IMR-90 (cell line): ENCODE results near the gene OR5T3. TPM values are rescaled to one million over a fixed set of nuclear protein-coding genes. Genes with fewer than 3 reads are reported as not detected.

Source experiments
- ATAC-seq: fragments of 200-7000 bp; cut with Tn5 transposase; 2 replicates; pipeline ENCODE4 v1.9.1; 2020; ENCODE audit warnings: low read depth, mild to moderate bottlenecking, moderate library complexity
- BruUV-seq: library from RNA; stranded (reverse); fragments of 400-500 nt; replicated peaks from 2 replicates; lab custom pipeline; 2021; lab: Mats Ljungman, UMichigan
- CTCF ChIA-PET: fragments of 300-600 bp; formaldehyde crosslinking; extraction: SDS; loops from one replicate; lab custom pipeline; 2021; ENCODE audit warnings: antibody characterized with exemption; lab: Yijun Ruan, JAX
- POLR2A ChIA-PET: fragments of 300-600 bp; sonication (Branson Sonifier 250); formaldehyde crosslinking; loops from one replicate; lab custom pipeline; 2022; ENCODE audit warnings: antibody characterized with exemption; ENCODE audit not compliant: unreplicated experiment; lab: Charles Lee
- DNase-seq: peaks from one replicate; pipeline ENCODE4 v3.0.0; 2013
- H2AFZ ChIP-seq: replicated peaks from 2 replicates; pipeline ENCODE3; 2013; ENCODE audit warnings: low read length, mild to moderate bottlenecking; ENCODE audit not compliant: poor library complexity
- H2AK5ac ChIP-seq: 2 replicates; pipeline ENCODE4 v1.6.1; 2013; ENCODE audit warnings: low read depth, low read length, inconsistent platforms
- H2AK9ac ChIP-seq: replicated peaks from 2 replicates; pipeline ENCODE3; 2013; ENCODE audit warnings: mild to moderate bottlenecking, low read depth, low read length, moderate library complexity; ENCODE audit not compliant: poor library complexity
- H2BK120ac ChIP-seq: 2 replicates; pipeline ENCODE4 v1.6.1; 2013; ENCODE audit warnings: low read depth, low read length, inconsistent platforms
- H2BK15ac ChIP-seq: 3 replicates; pipeline ENCODE4 v1.6.1; 2013; ENCODE audit warnings: low read depth, low read length, inconsistent platforms
- H2BK20ac ChIP-seq: 2 replicates; pipeline ENCODE4 v1.6.1; 2013; ENCODE audit warnings: low read depth, mild to moderate bottlenecking, inconsistent platforms, low read length, moderate library complexity
- H2BK5ac ChIP-seq: 2 replicates; pipeline ENCODE4 v1.6.1; 2013; ENCODE audit warnings: mild to moderate bottlenecking, low read depth, low read length, inconsistent platforms; ENCODE audit not compliant: poor library complexity, severe bottlenecking
- H3K14ac ChIP-seq: replicated peaks from 2 replicates; pipeline ENCODE4 v1.6.1; 2013; ENCODE audit warnings: low read depth, low read length, inconsistent platforms
- H3K18ac ChIP-seq: 2 replicates; pipeline ENCODE4 v1.6.1; 2013; ENCODE audit warnings: low read depth, low read length, control low read depth
- H3K23ac ChIP-seq: 2 replicates; pipeline ENCODE4 v1.6.1; 2013; ENCODE audit warnings: low read depth, low read length, inconsistent platforms
- H3K27ac ChIP-seq: 2 replicates; pipeline ENCODE4 v1.5.1; 2013; ENCODE audit warnings: mild to moderate bottlenecking, control low read depth, low read length; ENCODE audit not compliant: insufficient read depth
- H3K27me3 ChIP-seq: 2 replicates; pipeline ENCODE4 v1.6.1; 2013; ENCODE audit warnings: low read length; ENCODE audit not compliant: control insufficient read depth, insufficient read depth
- H3K36me3 ChIP-seq: 2 replicates; pipeline ENCODE4 v1.6.1; 2013; ENCODE audit warnings: low read length, mixed read lengths; ENCODE audit not compliant: control insufficient read depth, insufficient read depth
- H3K4ac ChIP-seq: 2 replicates; pipeline ENCODE4 v1.6.1; 2013; ENCODE audit warnings: low read depth, low read length, inconsistent platforms
- H3K4me1 ChIP-seq: 2 replicates; pipeline ENCODE4 v1.6.1; 2013; ENCODE audit warnings: low read length, mixed read lengths; ENCODE audit not compliant: control insufficient read depth, insufficient read depth
- H3K4me2 ChIP-seq: 2 replicates; pipeline ENCODE4 v1.6.1; 2013; ENCODE audit warnings: low read depth, mild to moderate bottlenecking, control low read depth, low read length, moderate library complexity
- H3K4me3 ChIP-seq: 2 replicates; pipeline ENCODE4 v1.5.1; 2013; ENCODE audit warnings: low read depth, mild to moderate bottlenecking, control low read depth, low read length, moderate library complexity; ENCODE audit not compliant: insufficient read depth
- H3K56ac ChIP-seq: 2 replicates; pipeline ENCODE4 v1.6.1; 2013; ENCODE audit warnings: low read length, inconsistent platforms; ENCODE audit not compliant: insufficient read depth; ENCODE audit errors: extremely low read depth
- H3K79me1 ChIP-seq, 2 experiments: 2 replicates each; pipeline ENCODE4 v1.6.1; 2013; ENCODE audit warnings: low read length in 2 of 2, inconsistent platforms in 1 of 2, low read depth in 1 of 2
- H3K9ac ChIP-seq: 2 replicates; pipeline ENCODE4 v1.6.1; 2013; ENCODE audit warnings: low read depth, low read length, control low read depth
- H3K9me1 ChIP-seq: 2 replicates; pipeline ENCODE4 v1.6.1; 2013; ENCODE audit warnings: low read length, inconsistent platforms; ENCODE audit not compliant: insufficient read depth
- H3K9me3 ChIP-seq: 2 replicates; pipeline ENCODE4 v1.6.1; 2013; ENCODE audit warnings: low read length; ENCODE audit not compliant: control insufficient read depth, insufficient read depth
- H4K20me1 ChIP-seq: 2 replicates; pipeline ENCODE4 v1.6.1; 2013; ENCODE audit warnings: low read length, inconsistent platforms; ENCODE audit not compliant: insufficient read depth
- H4K5ac ChIP-seq: 2 replicates; pipeline ENCODE4 v1.6.1; 2013; ENCODE audit warnings: mild to moderate bottlenecking, low read depth, low read length, control low read depth
- H4K8ac ChIP-seq, 2 experiments: 2 replicates each; pipeline ENCODE4 v1.6.1; 2013; ENCODE audit warnings: low read depth in 2 of 2, low read length in 2 of 2, control low read depth in 1 of 2, inconsistent platforms in 1 of 2
- H4K91ac ChIP-seq: 2 replicates; pipeline ENCODE4 v1.6.1; 2013; ENCODE audit warnings: low read depth, low read length, inconsistent platforms; ENCODE audit not compliant: insufficient read depth
- BHLHE40 ChIP-seq: fragments of 150-350 bp; IDR thresholded peaks from 2 replicates; pipeline ENCODE4 v1.6.1; 2016; ENCODE audit warnings: mild to moderate bottlenecking, low read depth, low read length
- CEBPB ChIP-seq: IDR thresholded peaks from 2 replicates; pipeline ENCODE4 v1.6.1; 2012; ENCODE audit warnings: low read depth, low read length, improper control_type of control experiment
- CHD1 ChIP-seq: IDR thresholded peaks from 2 replicates; pipeline ENCODE4 v1.6.1; 2012; ENCODE audit warnings: low read depth, low read length, improper control_type of control experiment
- MAZ ChIP-seq: IDR thresholded peaks from 2 replicates; pipeline ENCODE4 v1.6.1; 2012; ENCODE audit warnings: low read depth, mild to moderate bottlenecking, low read length, improper control_type of control experiment, moderate library complexity, borderline replicate concordance
- POLR2A ChIP-seq: IDR thresholded peaks from 2 replicates; pipeline ENCODE4 v1.6.1; 2012; ENCODE audit warnings: mild to moderate bottlenecking, low read depth, low read length
- RCOR1 ChIP-seq: IDR thresholded peaks from 2 replicates; pipeline ENCODE4 v1.6.1; 2012; ENCODE audit warnings: mild to moderate bottlenecking, low read length, improper control_type of control experiment; ENCODE audit not compliant: insufficient replicate concordance
- SMC3 ChIP-seq: fragments of 150-350 bp; IDR thresholded peaks from 2 replicates; pipeline ENCODE4 v1.6.1; 2016; ENCODE audit warnings: low read depth, mild to moderate bottlenecking, antibody characterized with exemption, low read length, moderate library complexity
- WGBS, 2 experiments: methylation state at CpG; one replicate each; pipeline versions ENCODE4 v1.1.5 to v1.1.7; 2013; ENCODE audit warnings: missing lambda C conversion rate in 2 of 2; ENCODE audit not compliant: insufficient read length in 1 of 2; ENCODE audit errors: extremely low coverage in 2 of 2; 5-methylcytosine and 5-hydroxymethylcytosine counted together
- dilution Hi-C: fragments of 300-500 bp; cut with HindIII; formaldehyde crosslinking; loops from one replicate; pipeline ENCODE4 v1.14.3; 2018; ENCODE audit warnings: low sequenced_read_pairs; ENCODE audit not compliant: unreplicated experiment
- in situ Hi-C: fragments of 300-500 bp; cut with MboI; formaldehyde crosslinking; loops from 3 replicates; pipeline ENCODE4 v1.14.3; 2019; ENCODE audit warnings: low sequenced_read_pairs, inconsistent platforms, mixed read lengths
- intact Hi-C: fragments of 100-400 bp; cut with micrococcal nuclease; formaldehyde crosslinking; loops from 2 replicates; pipeline ENCODE4 v1.10.0; 2022
- polyA plus RNA-seq, 3 experiments: library from polyadenylated mRNA; depleted of rRNA; stranded (reverse); fragments of >200 nt; gene quantifications; 2 replicates each; pipeline ENCODE4 v1.2.3, GENCODE V29; 2012; ENCODE audit warnings: low replicate concordance in 1 of 3
- total RNA-seq: library from RNA; depleted of rRNA; stranded (reverse); fragments of >200 nt; gene quantifications from 2 replicates; pipeline ENCODE4 v1.2.3, GENCODE V29; 2012; rRNA removed
- TF ChIP-seq, protein P1 (sequence below): fragments of 150-350 bp; IDR thresholded peaks from 2 replicates; pipeline ENCODE4 v1.6.1; 2016; ENCODE audit warnings: low read depth, mild to moderate bottlenecking, low read length, moderate library complexity, borderline replicate concordance

The OR5T3 gene
- total and polyA plus RNA-seq, 2 of the 4 experiments (the other 2 are of a cell fraction), result not detected

DNA sequence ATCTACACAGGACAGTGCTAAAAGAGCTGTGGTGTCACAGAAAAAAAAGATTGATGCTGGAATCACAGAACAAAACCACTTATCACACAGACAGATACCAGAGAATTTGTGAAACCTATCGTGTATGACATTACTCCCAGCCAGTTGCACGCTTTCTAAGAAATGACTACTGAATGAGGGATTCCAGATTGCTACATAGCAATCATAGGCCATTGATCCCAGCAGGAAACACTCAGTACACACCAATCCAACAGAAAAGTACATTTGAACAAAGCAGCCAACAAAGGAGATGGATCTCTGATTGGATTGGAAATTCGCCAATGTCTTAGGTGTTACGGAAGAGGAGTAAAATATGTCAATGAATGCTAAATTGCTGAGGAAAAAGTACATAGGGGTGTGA lies 44.8 kb downstream of the OR5T3 start:
- Histone ChIP-seq H3K4me2 (no peak overlapping the region), H2BK5ac (no peak overlapping the region), H3K79me1 (no peaks in the 10 kb centered on the region), H3K27me3 (no peaks in the 10 kb centered on the region), H4K8ac (no peak overlapping the region), H3K27ac (no peak overlapping the region), H3K9me1 (no peaks in the 10 kb centered on the region), H2BK20ac (no peak overlapping the region), H3K9ac (no peak overlapping the region), H4K20me1 (no peaks in the 10 kb centered on the region), H2AK5ac (no peak overlapping the region), H2AFZ (no peak overlapping the region), H3K18ac (no peak overlapping the region), H3K23ac (no peak overlapping the region), H2BK120ac (no peak overlapping the region), H4K5ac (no peak overlapping the region), H3K36me3 (no peaks in the 10 kb centered on the region), H4K91ac (no peak overlapping the region), H3K56ac (no peak overlapping the region), H3K4me1 (no peaks in the 10 kb centered on the region), H3K4me3 (no peak overlapping the region), H3K14ac (no peak overlapping the region), H2BK15ac (no peak overlapping the region), H3K4ac (no peak overlapping the region), H2AK9ac (no peak overlapping the region), H3K9me3 (peaks cover 3% of the 10 kb centered on the region; the same call in 1 of the 2 replicates)
- no peak for TF ChIP-seq BHLHE40
- TF ChIP-seq MAZ, result no peak
- TF ChIP-seq CEBPB, result no peak
- TF ChIP-seq SMC3, result no peak
- TF ChIP-seq RCOR1, result no peak
- no peak for TF ChIP-seq CHD1
- TF ChIP-seq, protein P1, sequence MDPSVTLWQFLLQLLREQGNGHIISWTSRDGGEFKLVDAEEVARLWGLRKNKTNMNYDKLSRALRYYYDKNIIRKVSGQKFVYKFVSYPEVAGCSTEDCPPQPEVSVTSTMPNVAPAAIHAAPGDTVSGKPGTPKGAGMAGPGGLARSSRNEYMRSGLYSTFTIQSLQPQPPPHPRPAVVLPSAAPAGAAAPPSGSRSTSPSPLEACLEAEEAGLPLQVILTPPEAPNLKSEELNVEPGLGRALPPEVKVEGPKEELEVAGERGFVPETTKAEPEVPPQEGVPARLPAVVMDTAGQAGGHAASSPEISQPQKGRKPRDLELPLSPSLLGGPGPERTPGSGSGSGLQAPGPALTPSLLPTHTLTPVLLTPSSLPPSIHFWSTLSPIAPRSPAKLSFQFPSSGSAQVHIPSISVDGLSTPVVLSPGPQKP, result no peak
- no peak for TF ChIP-seq POLR2A
- no TSS peak for BruUV-seq
- ATAC-seq, result no peak
- CTCF ChIA-PET, result no interaction called here
- WGBS, 2 experiments, result no CpG with 5 or more reads among the region's 4 CpGs
- POLR2A ChIA-PET, result no interaction called here
- intact Hi-C loops (no loop called here), in situ Hi-C loops (no loop called here), dilution Hi-C loops (no loop called here)
- DNase-seq, result no peak

Other genes starting within 250 kb of the OR5T3 start
- not detected in 2 replicates for gene OR5AS1, start 224.6 kb upstream of the OR5T3 start, total RNA-seq
- not detected in 2 replicates for gene OR5AS1, start 224.6 kb upstream of the OR5T3 start, polyA plus RNA-seq (2012; rRNA removed)
- gene OR8I2, start 158.9 kb upstream of the OR5T3 start, total RNA-seq, result not detected in 2 replicates
- not detected in 2 replicates for gene OR8I2, start 158.9 kb upstream of the OR5T3 start, polyA plus RNA-seq (2012; rRNA removed)
- gene OR8H2, start 148.6 kb upstream of the OR5T3 start, total RNA-seq, result not detected in 2 replicates
- not detected in 2 replicates for gene OR8H2, start 148.6 kb upstream of the OR5T3 start, polyA plus RNA-seq (2012; rRNA removed)
- not detected in 2 replicates for gene OR8H3, start 129.9 kb upstream of the OR5T3 start, total RNA-seq
- not detected in 2 replicates for gene OR8H3, start 129.9 kb upstream of the OR5T3 start, polyA plus RNA-seq (2012; rRNA removed)
- gene OR8J3, start 112.1 kb upstream of the OR5T3 start, total RNA-seq, result not detected in 2 replicates
- gene OR8J3, start 112.1 kb upstream of the OR5T3 start, polyA plus RNA-seq (2012; rRNA removed), result not detected in 2 replicates
- not detected in 2 replicates for gene OR8K5, start 91.9 kb upstream of the OR5T3 start, total RNA-seq
- not detected in 2 replicates for gene OR8K5, start 91.9 kb upstream of the OR5T3 start, polyA plus RNA-seq (2012; rRNA removed)
- not detected in 2 replicates for gene OR5J2, start 75.6 kb upstream of the OR5T3 start, total RNA-seq
- not detected in 2 replicates for gene OR5J2, start 75.6 kb upstream of the OR5T3 start, polyA plus RNA-seq (2012; rRNA removed)
- gene OR5T2, start 18.0 kb upstream of the OR5T3 start, total RNA-seq, result not detected in 2 replicates
- not detected in 2 replicates for gene OR5T2, start 18.0 kb upstream of the OR5T3 start, polyA plus RNA-seq (2012; rRNA removed)
- gene OR5T1, start 21.9 kb downstream of the OR5T3 start, total RNA-seq, result not detected in 2 replicates
- gene OR5T1, start 21.9 kb downstream of the OR5T3 start, polyA plus RNA-seq (2012; rRNA removed), result not detected in 2 replicates
- not detected in 2 replicates for gene OR8H1, start 40.0 kb downstream of the OR5T3 start, total RNA-seq
- gene OR8H1, start 40.0 kb downstream of the OR5T3 start, polyA plus RNA-seq (2012; rRNA removed), result not detected in 2 replicates
- gene OR8K3, start 62.9 kb downstream of the OR5T3 start, total RNA-seq, result not detected in 2 replicates
- gene OR8K3, start 62.9 kb downstream of the OR5T3 start, polyA plus RNA-seq (2012; rRNA removed), result not detected in 2 replicates
- not detected in 2 replicates for gene OR8K1, start 93.8 kb downstream of the OR5T3 start, total RNA-seq
- gene OR8K1, start 93.8 kb downstream of the OR5T3 start, polyA plus RNA-seq (2012; rRNA removed), result not detected in 2 replicates
- gene OR8J1, start 102.0 kb downstream of the OR5T3 start, total RNA-seq, result not detected in 2 replicates
- gene OR8J1, start 102.0 kb downstream of the OR5T3 start, polyA plus RNA-seq (2012; rRNA removed), result not detected in 2 replicates
- gene OR8U1, start 123.4 kb downstream of the OR5T3 start, total RNA-seq, result not detected in 2 replicates
- not detected in 2 replicates for gene OR8U1, start 123.4 kb downstream of the OR5T3 start, polyA plus RNA-seq (2012; rRNA removed)
- not detected in 2 replicates for gene OR5AL1, start 160.4 kb downstream of the OR5T3 start, total RNA-seq
- not detected in 2 replicates for gene OR5AL1, start 160.4 kb downstream of the OR5T3 start, polyA plus RNA-seq (2012; rRNA removed)
- gene OR5M3, start 221.1 kb downstream of the OR5T3 start, total RNA-seq, result not detected in 2 replicates
- gene OR5M3, start 221.1 kb downstream of the OR5T3 start, polyA plus RNA-seq (2012; rRNA removed), result not detected in 2 replicates
- gene OR5M8, start 239.1 kb downstream of the OR5T3 start, total RNA-seq, result not detected in 2 replicates
- gene OR5M8, start 239.1 kb downstream of the OR5T3 start, polyA plus RNA-seq (2012; rRNA removed), result not detected in 2 replicates